Measurements from ENCODE around the gene CRABP1. TPM values are rescaled to one million over a fixed set of nuclear protein-coding genes. Genes with fewer than 3 reads are reported as not detected.

The CRABP1 gene
- total RNA-seq, 2 experiments from 2014 or later: 0.38 to 0.52 TPM

GRCh38 chr15:78321041-78321570 is 19.0 kb upstream of the CRABP1 start:
- DNase-seq: no peak
- no peaks in the 10 kb centered on the region for H3K36me3 Mint-ChIP-seq (ENCODE audit: low read depth)
- intact Hi-C loops (cut with micrococcal nuclease): no loop called here
- H3K9me3 Mint-ChIP-seq: no peaks in the 10 kb centered on the region
- H3K27ac Mint-ChIP-seq: no peak overlapping the region
- no peak overlapping the region for H3K4me3 Mint-ChIP-seq
- no peaks in the 10 kb centered on the region for H3K27me3 Mint-ChIP-seq (ENCODE audit: low read depth)
- CTCF ChIA-PET: interaction anchor here (0.6 to 0.9 kb wide), 2 partner anchors 102 to 208 kb away, joined by 3 to 6 read pairs; no protein-coding TSS in a partner anchor
- no peaks in the 10 kb centered on the region for H3K4me1 Mint-ChIP-seq (ENCODE audit: low read depth)

DNA sequence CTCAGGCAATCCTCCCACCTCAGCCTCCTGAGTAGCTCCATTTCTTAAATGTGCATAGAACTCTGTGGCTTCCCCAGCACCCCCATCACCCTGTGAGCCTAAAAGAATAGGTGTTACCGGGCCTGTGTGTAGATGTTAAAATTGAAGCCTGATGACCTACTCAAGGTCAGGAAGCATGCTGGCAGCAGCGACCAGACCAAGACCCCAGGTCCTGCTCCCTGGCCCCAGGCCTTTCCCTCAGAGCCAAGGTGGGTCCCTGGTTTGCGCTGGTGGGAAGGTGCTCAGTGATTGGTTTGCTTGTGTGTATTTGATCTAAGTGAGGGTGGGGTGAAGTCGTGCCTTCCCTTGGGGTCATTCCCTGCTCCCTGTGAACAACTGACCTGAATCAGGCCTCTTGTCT is 18.4 kb upstream of the CRABP1 start:
- H3K27ac Mint-ChIP-seq: no peak overlapping the region
- no peaks in the 10 kb centered on the region for H3K27me3 Mint-ChIP-seq (ENCODE audit: low read depth)
- H3K4me1 Mint-ChIP-seq (ENCODE audit: low read depth): no peaks in the 10 kb centered on the region
- intact Hi-C loops (cut with micrococcal nuclease): no loop called here
- H3K4me3 Mint-ChIP-seq: no peak overlapping the region
- no peaks in the 10 kb centered on the region for H3K9me3 Mint-ChIP-seq
- no peaks in the 10 kb centered on the region for H3K36me3 Mint-ChIP-seq (ENCODE audit: low read depth)
- CTCF ChIA-PET: interaction anchor here (0.9 kb wide), 1 partner anchor 101 kb away, joined by 3 read pairs; no protein-coding TSS in a partner anchor
- DNase-seq: no peak

DNA sequence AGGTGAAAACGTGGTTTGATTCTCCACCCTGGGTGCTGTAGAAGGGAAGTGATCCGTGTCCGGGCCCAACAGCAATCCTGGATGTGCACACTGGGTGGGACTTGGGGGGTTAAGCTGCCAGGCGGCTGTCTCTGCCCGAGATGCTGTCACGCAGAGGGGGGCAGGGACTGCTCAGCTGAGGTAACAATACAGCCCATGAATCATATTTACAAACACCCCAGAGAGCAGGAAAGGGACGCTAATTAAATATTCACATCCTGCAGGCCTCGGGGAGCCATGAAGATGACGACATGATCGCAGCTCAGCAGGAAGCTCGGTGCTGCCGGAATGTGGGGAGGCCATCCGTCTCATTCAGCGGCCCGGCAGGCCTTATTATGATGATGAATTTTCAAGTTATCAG is 17.9 kb upstream of the CRABP1 start:
- Mint-ChIP-seq H3K4me3 (no peak overlapping the region), H3K27me3 (ENCODE audit: low read depth) (no peaks in the 10 kb centered on the region), H3K4me1 (ENCODE audit: low read depth) (no peaks in the 10 kb centered on the region), H3K27ac (no peak overlapping the region), H3K9me3 (no peaks in the 10 kb centered on the region), H3K36me3 (ENCODE audit: low read depth) (no peaks in the 10 kb centered on the region)
- intact Hi-C loops (cut with micrococcal nuclease): no loop called here
- CTCF ChIA-PET: no interaction called here
- DNase-seq: no peak

DNA sequence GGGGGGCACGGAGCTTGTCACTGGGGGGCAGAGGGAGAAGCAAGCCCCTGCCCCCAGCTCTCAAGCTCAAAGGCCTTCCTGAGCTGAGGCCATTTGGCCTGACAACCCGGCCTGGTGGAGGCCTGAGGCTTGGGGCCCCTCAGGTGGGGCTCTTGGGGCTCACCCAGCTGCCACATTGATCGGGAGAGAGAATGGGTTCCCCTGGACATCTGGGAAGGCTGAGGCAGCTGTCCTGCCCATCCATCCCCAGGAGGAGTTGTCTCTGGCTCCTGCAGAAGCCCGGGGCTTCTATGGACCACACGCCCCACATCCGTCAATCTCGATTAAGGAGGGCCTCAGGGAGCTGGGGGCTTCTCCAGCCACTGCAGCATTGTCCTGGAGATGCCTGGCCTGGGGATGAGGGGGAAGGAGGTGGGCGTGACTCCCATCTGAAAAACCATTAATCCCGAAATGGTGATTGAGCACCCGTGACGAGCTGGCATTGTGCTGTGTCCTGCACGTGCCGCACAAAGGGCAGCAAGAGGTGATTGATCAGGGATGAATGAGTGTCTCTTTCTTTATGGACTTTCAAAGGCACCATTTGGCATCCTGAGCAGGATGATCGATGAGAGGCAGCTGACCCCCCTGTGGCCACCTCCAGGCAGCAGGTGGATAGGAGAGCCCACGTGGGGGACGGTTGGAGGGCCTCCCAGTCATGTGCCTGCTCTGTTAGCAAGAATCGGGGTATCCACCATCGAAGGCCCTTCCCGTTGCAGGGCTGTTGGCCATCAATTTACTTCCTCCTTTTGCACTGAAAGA is 17.2 kb upstream of the CRABP1 start:
- CTCF ChIA-PET: no interaction called here
- Mint-ChIP-seq H3K9me3 (no peaks in the 10 kb centered on the region), H3K4me1 (ENCODE audit: low read depth) (no peaks in the 10 kb centered on the region), H3K4me3 (no peak overlapping the region), H3K36me3 (ENCODE audit: low read depth) (no peaks in the 10 kb centered on the region), H3K27ac (no peak overlapping the region), H3K27me3 (ENCODE audit: low read depth) (no peaks in the 10 kb centered on the region)
- intact Hi-C loops (cut with micrococcal nuclease): no loop called here
- no peak for DNase-seq

- no peaks in the 10 kb centered on the region for H3K4me1 Mint-ChIP-seq (ENCODE audit: low read depth)
- CTCF ChIA-PET: no interaction called here
These were observed 16.5 kb upstream of the CRABP1 start for GRCh38 chr15:78323693-78324092.

GRCh38 chr15:78324144-78324543 is 16.0 kb upstream of the CRABP1 start:
- DNase-seq: no peak
- Mint-ChIP-seq H3K36me3 (ENCODE audit: low read depth) (no peaks in the 10 kb centered on the region), H3K9me3 (no peaks in the 10 kb centered on the region), H3K4me1 (ENCODE audit: low read depth) (no peaks in the 10 kb centered on the region), H3K27ac (no peak overlapping the region), H3K27me3 (ENCODE audit: low read depth) (no peaks in the 10 kb centered on the region), H3K4me3 (no peak overlapping the region)
- CTCF ChIA-PET: no interaction called here
- intact Hi-C loops (cut with micrococcal nuclease): no loop called here

More at GRCh38 chr15:78323693-78324092, 16.5 kb upstream of the CRABP1 start:
- intact Hi-C loops (cut with micrococcal nuclease): no loop called here
- no peak for DNase-seq
- Mint-ChIP-seq H3K9me3 (no peaks in the 10 kb centered on the region), H3K27me3 (ENCODE audit: low read depth) (no peaks in the 10 kb centered on the region), H3K36me3 (ENCODE audit: low read depth) (no peaks in the 10 kb centered on the region), H3K4me3 (no peak overlapping the region), H3K27ac (no peak overlapping the region)

GRCh38 chr15:78325092-78325843 is 14.9 kb upstream of the CRABP1 start:
- H3K27me3 Mint-ChIP-seq (ENCODE audit: low read depth): no peaks in the 10 kb centered on the region
- intact Hi-C loops (cut with micrococcal nuclease): no loop called here
- H3K4me1 Mint-ChIP-seq (ENCODE audit: low read depth): no peaks in the 10 kb centered on the region
- DNase-seq: no peak
- CTCF ChIA-PET: no interaction called here
- H3K4me3 Mint-ChIP-seq: no peak overlapping the region
- H3K27ac Mint-ChIP-seq: no peak overlapping the region
- no peaks in the 10 kb centered on the region for H3K36me3 Mint-ChIP-seq (ENCODE audit: low read depth)
- H3K9me3 Mint-ChIP-seq: no peaks in the 10 kb centered on the region

GRCh38 chr15:78327466-78327865 is 12.7 kb upstream of the CRABP1 start:
- CTCF ChIA-PET: no interaction called here
- no peak overlapping the region for H3K4me3 Mint-ChIP-seq
- no peaks in the 10 kb centered on the region for H3K36me3 Mint-ChIP-seq (ENCODE audit: low read depth)
- no peaks in the 10 kb centered on the region for H3K9me3 Mint-ChIP-seq
- no peak overlapping the region for H3K27ac Mint-ChIP-seq
- H3K27me3 Mint-ChIP-seq (ENCODE audit: low read depth): no peaks in the 10 kb centered on the region
- no peak for DNase-seq
- intact Hi-C loops (cut with micrococcal nuclease): no loop called here
- H3K4me1 Mint-ChIP-seq (ENCODE audit: low read depth): no peaks in the 10 kb centered on the region

DNA sequence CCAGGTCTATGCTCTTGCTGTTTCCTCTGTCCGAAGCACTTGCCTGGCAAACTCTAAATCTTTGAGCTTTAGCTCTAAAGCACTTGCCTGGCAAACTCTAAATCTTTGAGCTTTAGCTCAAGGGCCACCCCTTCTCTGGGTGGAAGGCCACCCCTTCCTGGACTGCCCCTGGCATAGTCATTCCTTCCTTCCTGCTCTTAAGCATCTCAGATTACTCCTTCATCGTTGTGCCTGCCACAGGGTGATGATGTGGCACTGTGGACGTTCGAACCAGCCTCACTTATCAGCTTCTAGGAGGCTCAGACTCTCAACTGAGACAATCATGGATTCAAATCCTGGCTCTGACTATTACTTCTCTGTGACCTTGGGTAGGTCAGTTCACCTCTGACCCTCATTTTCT is 10.5 kb upstream of the CRABP1 start:
- Mint-ChIP-seq H3K27me3 (ENCODE audit: low read depth) (no peaks in the 10 kb centered on the region), H3K36me3 (ENCODE audit: low read depth) (no peaks in the 10 kb centered on the region), H3K4me1 (ENCODE audit: low read depth) (no peaks in the 10 kb centered on the region), H3K9me3 (no peaks in the 10 kb centered on the region), H3K27ac (no peak overlapping the region), H3K4me3 (no peak overlapping the region)
- CTCF ChIA-PET: interaction anchor here (1.0 kb wide), 1 partner anchor 35 kb away, joined by 3 read pairs; no protein-coding TSS in a partner anchor
- DNase-seq: peak; percentile 20
- intact Hi-C loops (cut with micrococcal nuclease): no loop called here

DNA sequence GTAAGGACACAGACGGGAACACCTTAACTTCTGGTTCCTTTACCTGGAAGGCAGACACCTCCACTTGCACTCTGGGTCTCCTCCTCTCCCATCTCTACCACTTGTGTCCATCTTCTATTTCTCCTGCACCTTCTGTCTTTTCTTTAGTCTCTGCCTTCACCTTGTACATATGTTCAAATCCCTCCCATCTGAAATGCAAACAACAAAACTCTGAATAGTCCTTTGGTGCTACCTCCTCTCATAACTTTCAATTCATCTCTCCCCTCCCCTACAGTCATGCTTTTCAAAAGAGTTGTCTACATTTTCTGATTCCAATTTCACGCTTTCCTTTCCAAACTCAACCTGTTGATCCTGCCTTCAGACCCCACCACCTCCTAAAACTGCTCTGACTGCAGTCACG is 5.3 kb upstream of the CRABP1 start:
- no peak overlapping the region for H3K27ac Mint-ChIP-seq
- H3K36me3 Mint-ChIP-seq (ENCODE audit: low read depth): no peaks in the 10 kb centered on the region
- no peak overlapping the region for H3K4me3 Mint-ChIP-seq
- CTCF ChIA-PET: no interaction called here
- H3K9me3 Mint-ChIP-seq: no peaks in the 10 kb centered on the region
- intact Hi-C loops (cut with micrococcal nuclease): no loop called here
- DNase-seq: no peak
- peaks cover 22% of the 10 kb centered on the region for H3K27me3 Mint-ChIP-seq (ENCODE audit: low read depth)
- H3K4me1 Mint-ChIP-seq (ENCODE audit: low read depth): peaks cover 3% of the 10 kb centered on the region

DNA sequence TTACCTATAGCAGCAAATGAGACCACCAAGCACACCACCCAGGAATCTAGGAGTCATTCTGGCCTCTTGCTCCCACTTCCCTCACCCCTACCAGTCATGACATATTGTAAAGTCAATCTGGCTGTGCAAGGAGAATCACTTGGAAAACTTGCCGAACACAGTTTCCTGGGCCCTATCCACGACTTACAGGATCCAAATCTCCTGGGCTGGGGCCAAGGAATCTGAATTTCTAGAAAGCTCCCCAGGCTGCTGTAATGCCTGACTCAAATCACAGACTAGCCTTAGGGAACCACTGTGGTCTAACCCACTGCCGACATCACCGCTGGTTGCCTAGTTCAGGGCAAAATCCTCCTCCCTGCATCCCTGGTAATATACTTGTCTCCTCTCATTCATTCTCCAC is 4.2 kb upstream of the CRABP1 start:
- intact Hi-C loops (cut with micrococcal nuclease): no loop called here
- no peak for DNase-seq
- Mint-ChIP-seq H3K27ac (no peak overlapping the region), H3K4me3 (no peak overlapping the region), H3K27me3 (ENCODE audit: low read depth) (peaks cover 27% of the 10 kb centered on the region), H3K4me1 (ENCODE audit: low read depth) (peaks cover 7% of the 10 kb centered on the region), H3K9me3 (no peaks in the 10 kb centered on the region), H3K36me3 (ENCODE audit: low read depth) (no peaks in the 10 kb centered on the region)
- CTCF ChIA-PET: interaction anchor here (0.6 kb wide), 1 partner anchor 107 kb away, joined by 3 read pairs; no protein-coding TSS in a partner anchor

DNA sequence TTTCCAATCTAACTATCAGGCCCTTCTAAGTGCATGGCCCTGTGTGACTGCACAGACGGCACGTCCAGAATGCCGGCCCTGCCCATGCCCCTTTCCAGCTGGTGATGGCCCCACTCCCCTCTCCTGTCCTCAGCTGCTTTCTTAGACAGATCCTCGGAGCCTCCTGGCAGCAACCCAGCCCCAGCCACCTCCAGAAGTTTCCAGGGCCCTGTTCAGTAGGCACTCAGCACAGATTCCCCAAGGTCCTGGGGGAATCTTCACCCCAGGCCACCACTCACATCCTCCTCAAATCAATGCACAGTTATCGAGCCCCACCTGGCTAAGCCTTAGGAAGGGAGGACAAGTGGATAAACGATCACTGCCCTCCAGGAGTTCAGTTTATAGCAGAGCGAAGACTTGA is 1.4 kb upstream of the CRABP1 start:
- Mint-ChIP-seq H3K4me1 (ENCODE audit: low read depth) (peaks cover 7% of the 10 kb centered on the region), H3K4me3 (no peak overlapping the region), H3K9me3 (no peaks in the 10 kb centered on the region), H3K36me3 (ENCODE audit: low read depth) (no peaks in the 10 kb centered on the region), H3K27me3 (ENCODE audit: low read depth) (peaks cover 42% of the 10 kb centered on the region), H3K27ac (no peak overlapping the region)
- intact Hi-C loops (cut with micrococcal nuclease): no loop called here
- CTCF ChIA-PET: no interaction called here
- no peak for DNase-seq
